ENCODE measurements around the gene SF1. TPM values are rescaled to one million over a fixed set of nuclear protein-coding genes. Genes with fewer than 3 reads are reported as not detected.
A peak's percentile ranks its signal among the peaks of the same experiment; 100 is the strongest.
"Not testable (repeated sequence)": the region's sequence is repeated elsewhere in the genome, so short reads cannot be mapped to it uniquely, and the experiment has no call there.

Gene SF1
- polyA plus RNA-seq (2012; ENCODE audit: insufficient read depth, insufficient read length), result 244 TPM

GRCh38 chr11:64778473-64779298 lies at the start of gene SF1:
TSS of gene SF1 (minus strand) at chr11:64778542. CDS start at chr11:64778392, 150 bp downstream.
- DNase-seq (ENCODE audit: low read depth, low spot score), result peak; percentile 100
- H3K4me3 ChIP-seq (ENCODE audit: low read length), result peak within 1 kb of the TSS; percentile 92

GRCh38 chr11:64827451-64827839 lies 49.1 kb upstream of the SF1 start:
- DNase-seq (ENCODE audit: low read depth, low spot score), result no peak
- no peak overlapping the region for H3K4me3 ChIP-seq (ENCODE audit: low read length)

- no peak for DNase-seq (ENCODE audit: low read depth, low spot score)
- H3K4me3 ChIP-seq (ENCODE audit: low read length), result no peak overlapping the region
Observed at GRCh38 chr11:64826578-64827450, 48.5 kb upstream of the SF1 start.

- H3K4me3 ChIP-seq (ENCODE audit: low read length), result no peak overlapping the region
- DNase-seq (ENCODE audit: low read depth, low spot score), result no peak
Observed at GRCh38 chr11:64826062-64826461, 47.7 kb upstream of the SF1 start.

GRCh38 chr11:64823568-64824119 lies 45.3 kb upstream of the SF1 start:
- no peak for DNase-seq (ENCODE audit: low read depth, low spot score)
- H3K4me3 ChIP-seq (ENCODE audit: low read length), result no peak overlapping the region

GRCh38 chr11:64817476-64817875 lies 39.1 kb upstream of the SF1 start:
- no peak overlapping the region for H3K4me3 ChIP-seq (ENCODE audit: low read length)
- no peak for DNase-seq (ENCODE audit: low read depth, low spot score)

- not testable (repeated sequence) for DNase-seq (ENCODE audit: low read depth, low spot score); H3K4me3 ChIP-seq (ENCODE audit: low read length)
Observed at GRCh38 chr11:64815433-64815832, 37.1 kb upstream of the SF1 start.

GRCh38 chr11:64814712-64815187 lies 36.4 kb upstream of the SF1 start:
- no peak for DNase-seq (ENCODE audit: low read depth, low spot score)
- H3K4me3 ChIP-seq (ENCODE audit: low read length), result no peak overlapping the region

GRCh38 chr11:64813826-64814225 lies 35.5 kb upstream of the SF1 start:
- DNase-seq (ENCODE audit: low read depth, low spot score), result no peak
- no peak overlapping the region for H3K4me3 ChIP-seq (ENCODE audit: low read length)

- peak; percentile 56 for DNase-seq (ENCODE audit: low read depth, low spot score)
- peak overlapping the region; percentile 80 for H3K4me3 ChIP-seq (ENCODE audit: low read length)
Observed at GRCh38 chr11:64810891-64811272, 32.5 kb upstream of the SF1 start.

GRCh38 chr11:64810271-64810890 lies 32.0 kb upstream of the SF1 start, which contains the start of gene MEN1:
TSS of gene MEN1 (minus strand) at chr11:64810551. CDS start at chr11:64810109, 442 bp downstream.
- peak within 1 kb of the TSS; percentile 80 for H3K4me3 ChIP-seq (ENCODE audit: low read length)
- DNase-seq (ENCODE audit: low read depth, low spot score), result peak; percentile 84

GRCh38 chr11:64809781-64810241 lies 31.5 kb upstream of the SF1 start:
- H3K4me3 ChIP-seq (ENCODE audit: low read length), result peak overlapping the region; percentile 80
- DNase-seq (ENCODE audit: low read depth, low spot score), result no peak

GRCh38 chr11:64805481-64805880 lies 27.1 kb upstream of the SF1 start:
- no peak for DNase-seq (ENCODE audit: low read depth, low spot score)
- no peak overlapping the region for H3K4me3 ChIP-seq (ENCODE audit: low read length)

- DNase-seq (ENCODE audit: low read depth, low spot score), result no peak
- no peak overlapping the region for H3K4me3 ChIP-seq (ENCODE audit: low read length)
Observed at GRCh38 chr11:64804346-64805210, 26.2 kb upstream of the SF1 start.

- no peak for DNase-seq (ENCODE audit: low read depth, low spot score)
- peak overlapping the region; percentile 73 for H3K4me3 ChIP-seq (ENCODE audit: low read length)
Observed at GRCh38 chr11:64803846-64804345, 25.6 kb upstream of the SF1 start.

GRCh38 chr11:64803158-64803845 lies 25.0 kb upstream of the SF1 start, which contains the start of gene MAP4K2:
TSS of gene MAP4K2 (minus strand) at chr11:64803214. CDS start at chr11:64803149, 65 bp downstream.
- H3K4me3 ChIP-seq (ENCODE audit: low read length), result peak within 1 kb of the TSS; percentile 73
- peak; percentile 57 for DNase-seq (ENCODE audit: low read depth, low spot score)
